IPS-18c (cell line): ENCODE results near the gene MTMR8.
"Not testable (repeated sequence)": the region's sequence is repeated elsewhere in the genome, so short reads cannot be mapped to it uniquely, and the experiment has no call there.

Experiments used
- H3K4me3 ChIP-seq: 2 replicates; pipeline ENCODE4 v1.7.0; 2013; ENCODE audit warnings: low read depth, mild to moderate bottlenecking, low read length, moderate library complexity; ENCODE audit not compliant: insufficient read depth
- H3K9me3 ChIP-seq: one replicate; pipeline ENCODE4 v1.6.1; 2013; ENCODE audit warnings: mild to moderate bottlenecking, low read length, moderate library complexity; ENCODE audit not compliant: control insufficient read depth, insufficient read depth

Gene MTMR8

DNA sequence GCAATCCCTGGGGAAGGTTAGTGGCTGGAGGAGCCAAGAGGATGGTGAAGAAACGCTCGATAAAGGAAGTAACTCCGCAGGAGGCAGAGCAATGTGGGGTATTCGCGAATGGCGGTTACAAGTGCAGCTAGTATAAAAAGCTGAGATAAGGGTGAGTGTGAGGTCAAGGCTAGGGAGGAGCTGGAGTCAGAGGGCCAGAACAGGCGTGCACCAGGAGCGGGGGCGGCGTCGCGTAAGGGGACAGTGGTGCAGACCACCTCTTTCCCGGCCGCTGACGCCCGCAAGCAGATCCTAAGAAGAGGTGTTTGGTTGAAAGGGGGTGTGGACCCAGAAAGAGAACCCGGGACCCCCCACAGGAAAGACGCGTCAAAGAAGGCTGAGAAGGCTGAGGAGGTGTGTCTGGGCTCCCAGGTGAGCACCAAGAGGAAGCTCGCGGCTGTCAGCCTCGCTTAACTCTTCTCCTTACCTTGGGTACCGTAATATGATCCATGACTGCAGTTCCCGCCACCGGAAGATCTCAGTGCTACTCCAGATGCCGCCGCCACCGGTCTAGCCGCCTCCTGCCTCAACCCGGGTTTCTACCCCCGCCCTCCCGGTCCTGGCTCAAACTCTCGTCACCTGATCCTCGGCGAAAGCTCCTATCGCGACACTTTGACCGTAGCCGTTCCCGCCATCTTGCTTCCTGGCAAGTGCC is at the start of gene MTMR8:
Gene MTMR8, minus strand, starts transcription at position 579 of the 694 bp plus-strand sequence. Its CDS starts 89 bp downstream, at position 490.
- Histone ChIP-seq H3K9me3 (peaks cover 2% of the 10 kb centered on the region), H3K4me3 (peak within 1 kb of the TSS; percentile 39)

DNA sequence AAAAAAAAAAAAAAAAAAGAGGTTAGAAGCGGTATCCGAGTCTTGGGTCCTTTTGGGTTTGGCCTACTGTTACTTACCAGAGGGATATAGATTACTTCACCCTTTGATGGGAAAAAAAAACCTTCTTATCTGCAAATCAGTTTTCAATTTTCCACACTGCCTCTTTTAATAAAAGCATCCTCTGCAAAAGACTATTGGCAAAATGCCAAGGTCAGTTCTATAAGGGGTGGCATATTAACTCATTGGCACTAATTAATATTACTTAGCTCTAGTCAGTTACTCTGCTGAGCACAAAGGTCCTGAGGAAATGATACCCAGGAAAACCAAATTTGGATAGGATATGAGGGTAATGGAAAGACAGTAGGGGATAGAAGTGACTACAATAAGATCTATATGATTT is 44.3 kb upstream of the MTMR8 start:
- peaks cover 4% of the 10 kb centered on the region for H3K9me3 ChIP-seq
- no peak overlapping the region for H3K4me3 ChIP-seq

DNA sequence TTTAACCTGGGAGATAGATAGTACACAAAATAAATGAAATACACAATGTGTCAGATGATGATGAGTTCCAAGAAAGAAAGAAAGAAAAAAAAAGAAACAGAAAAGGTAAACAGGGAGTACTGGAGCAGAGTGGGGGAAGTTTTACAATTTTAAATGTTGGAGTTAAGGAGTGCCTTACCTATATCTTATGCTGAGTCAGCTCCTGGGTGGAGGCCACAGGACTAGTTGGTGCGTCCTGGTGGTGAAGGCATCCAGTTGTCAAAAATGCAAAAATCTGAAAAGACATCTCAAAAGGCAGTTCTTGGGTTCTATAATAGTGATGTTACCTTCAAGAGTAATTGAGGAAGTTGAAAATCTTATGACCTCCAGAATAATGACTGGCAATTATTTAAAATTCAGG is 42.4 kb upstream of the MTMR8 start:
- Histone ChIP-seq H3K9me3 (peaks cover 5% of the 10 kb centered on the region), H3K4me3 (no peak overlapping the region)

DNA sequence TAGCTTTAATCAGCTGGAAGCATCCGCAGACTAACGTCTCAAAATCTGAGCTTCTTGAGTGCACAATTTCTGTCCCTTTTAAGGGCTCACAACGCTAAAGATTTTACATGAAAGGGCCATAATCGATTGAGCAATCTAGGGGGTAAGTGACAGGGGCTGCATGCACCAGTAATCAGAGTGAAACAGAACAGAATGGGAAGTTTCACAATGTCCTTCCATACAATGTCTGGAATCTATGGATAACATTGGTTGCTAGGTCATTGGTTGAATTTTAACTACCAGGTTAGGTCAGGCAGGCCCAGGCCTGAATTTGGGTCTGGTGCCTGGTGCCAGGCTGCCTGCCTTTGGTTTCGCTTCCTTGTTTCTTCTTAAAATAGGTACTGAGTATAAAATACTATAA is 42.0 kb upstream of the MTMR8 start:
- Histone ChIP-seq H3K9me3 (peaks cover 10% of the 10 kb centered on the region), H3K4me3 (no peak overlapping the region)

DNA sequence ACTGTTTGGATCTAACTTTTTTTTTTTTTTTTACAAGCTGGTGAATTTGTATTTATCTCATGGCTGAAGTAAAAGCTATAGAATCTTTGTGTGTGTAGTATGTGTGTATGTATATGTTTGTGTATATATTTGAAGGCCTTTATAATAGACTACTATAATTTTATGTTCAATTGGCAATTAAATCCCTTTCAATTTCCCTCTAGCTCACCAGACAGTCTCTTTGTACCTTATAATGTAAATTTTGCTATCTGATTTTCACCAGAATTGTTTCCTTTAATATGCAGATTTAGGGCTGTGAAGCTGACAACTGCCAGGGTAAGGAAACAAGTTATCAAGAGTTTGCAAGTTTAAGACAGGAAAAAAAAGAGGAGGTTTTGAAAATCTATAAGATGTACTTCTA is 33.1 kb upstream of the MTMR8 start:
- Histone ChIP-seq H3K9me3 (peaks cover 8% of the 10 kb centered on the region), H3K4me3 (no peak overlapping the region)

DNA sequence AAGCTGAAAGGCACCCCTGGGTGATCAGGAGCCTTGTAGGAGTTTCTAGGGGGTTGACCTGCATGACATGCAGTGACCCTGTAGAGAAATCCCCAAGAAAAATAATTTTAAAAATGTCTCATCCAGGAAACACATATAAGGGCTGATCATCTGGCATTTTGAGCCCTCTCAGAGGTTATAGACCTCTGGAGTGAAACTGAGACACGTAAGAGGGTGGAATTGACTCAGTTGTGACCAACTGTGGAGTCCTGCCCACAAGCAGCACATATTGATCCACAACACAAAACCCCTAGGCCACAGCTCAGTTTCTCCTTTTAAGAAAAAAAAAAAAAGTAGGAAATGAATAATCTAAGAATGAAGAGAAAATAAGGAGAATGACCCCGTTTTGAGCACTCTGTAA is 32.5 kb upstream of the MTMR8 start:
- H3K9me3 ChIP-seq: peaks cover 8% of the 10 kb centered on the region
- H3K4me3 ChIP-seq: no peak overlapping the region

DNA sequence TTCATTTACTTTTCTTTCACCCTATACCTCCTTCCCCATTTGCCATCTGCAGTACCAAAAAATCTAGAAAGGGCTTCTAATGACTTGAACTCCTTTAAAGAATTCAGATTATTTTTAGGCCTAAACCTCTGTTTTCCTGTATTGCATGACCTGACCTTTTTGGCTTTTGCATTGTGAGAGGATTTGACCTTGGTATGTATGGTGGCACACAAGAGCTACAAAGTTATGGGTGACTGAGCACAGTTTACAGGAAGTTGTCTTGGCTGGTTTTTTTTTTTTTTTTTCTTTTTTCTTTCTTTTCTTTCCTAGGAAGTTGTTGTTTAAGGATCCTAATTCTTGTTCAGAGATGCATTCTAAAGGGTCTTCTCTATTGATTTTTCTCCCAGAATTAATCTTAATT is 32.0 kb upstream of the MTMR8 start:
- peaks cover 4% of the 10 kb centered on the region for H3K9me3 ChIP-seq
- H3K4me3 ChIP-seq: no peak overlapping the region

DNA sequence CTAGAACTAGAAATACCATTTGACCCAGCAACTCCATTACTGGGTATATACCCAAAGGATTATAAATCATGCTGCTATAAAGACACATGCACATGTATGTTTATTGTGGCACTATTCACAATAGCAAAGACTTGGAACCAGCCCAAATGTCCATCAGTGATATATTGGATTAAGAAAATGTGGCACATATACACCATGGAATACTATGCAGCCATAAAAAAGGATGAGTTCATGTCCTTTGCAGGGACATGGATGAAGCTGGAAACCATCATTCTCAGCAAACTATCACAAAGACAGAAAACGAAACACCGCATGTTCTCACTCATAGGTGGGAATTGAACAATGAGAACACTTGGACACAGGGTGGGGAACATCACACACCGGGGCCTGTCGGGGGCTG is 14.5 kb upstream of the MTMR8 start:
- H3K4me3 ChIP-seq, H3K9me3 ChIP-seq: not testable (repeated sequence)

DNA sequence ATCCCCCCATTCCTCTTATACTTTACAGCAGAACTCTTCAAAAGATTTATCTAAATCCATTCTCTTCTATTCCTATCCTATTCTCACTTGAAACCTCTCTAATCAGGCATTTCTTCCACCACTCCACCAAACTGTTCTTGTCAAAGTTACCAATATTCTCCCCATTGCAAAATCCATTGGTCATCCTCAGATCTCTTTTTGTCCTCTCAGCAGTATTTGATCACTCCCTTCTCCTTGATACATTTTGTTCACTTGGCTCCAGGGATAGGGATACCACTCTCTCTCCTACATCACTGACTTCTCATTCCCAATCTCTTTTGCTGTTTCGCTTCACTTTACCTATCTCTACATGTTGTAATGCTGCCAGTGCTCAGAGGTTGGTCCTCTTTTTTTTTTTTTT is 2.8 kb upstream of the MTMR8 start:
- Histone ChIP-seq H3K4me3 (no peak overlapping the region), H3K9me3 (peaks cover 4% of the 10 kb centered on the region)

DNA sequence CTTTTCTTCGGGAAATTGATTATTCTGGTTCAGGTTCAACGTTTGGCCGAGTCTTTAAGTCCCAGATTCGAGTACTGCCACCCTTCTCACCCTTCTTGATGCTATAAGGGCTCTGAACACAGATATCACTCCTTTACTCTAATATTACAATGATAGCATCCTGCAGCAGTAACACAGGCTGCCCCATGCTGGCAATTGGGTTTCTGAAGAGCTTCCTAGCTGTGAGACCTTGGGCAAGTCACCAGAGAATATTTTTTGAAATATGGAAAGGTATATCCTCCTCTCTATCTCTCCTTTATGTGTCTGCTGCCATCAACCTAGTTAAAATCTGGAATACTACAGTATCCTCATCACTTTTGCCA is 297 bp upstream of the MTMR8 start:
- H3K9me3 ChIP-seq: peaks cover 4% of the 10 kb centered on the region
- H3K4me3 ChIP-seq: peak overlapping the region; percentile 39; the same call in 1 of the 2 replicates

DNA sequence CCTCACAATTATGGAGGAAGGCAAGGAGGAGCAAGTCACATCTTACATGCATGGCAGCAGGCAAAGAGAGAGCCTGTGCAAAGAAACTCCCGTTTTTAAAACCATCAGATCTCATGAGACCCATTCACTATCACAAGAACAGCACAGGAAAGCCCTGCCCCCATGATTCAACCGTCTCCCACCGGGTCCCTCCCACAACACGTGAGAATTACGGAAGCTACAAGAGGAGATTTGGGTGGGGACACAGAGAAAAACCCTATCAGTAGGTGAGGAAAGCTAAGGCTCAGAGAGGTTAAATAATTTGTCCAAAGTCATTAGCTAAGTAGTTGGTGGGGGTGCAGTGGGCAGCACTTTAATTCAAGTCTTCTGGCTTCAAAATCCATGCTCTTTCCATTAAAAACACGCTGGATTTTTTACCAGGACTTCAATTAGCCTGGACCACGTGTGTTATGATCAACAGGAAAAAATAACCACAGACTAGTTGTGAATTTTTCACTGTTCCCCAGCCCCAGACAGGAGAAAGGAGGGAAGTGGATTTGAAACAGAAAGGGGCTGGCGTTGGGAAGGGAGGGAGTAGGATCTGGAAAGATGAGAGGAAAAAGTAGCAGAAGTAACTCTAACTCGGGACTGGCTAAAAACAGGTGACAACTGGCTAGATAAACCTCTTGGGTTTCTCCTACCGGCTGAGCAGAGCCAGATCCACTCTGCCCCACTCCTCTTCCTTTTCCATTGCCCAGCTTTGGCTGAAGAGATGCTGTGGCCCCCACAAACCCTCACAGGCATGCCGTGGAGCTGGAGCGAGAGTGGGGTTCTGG is 986 bp downstream of the MTMR8 start:
- H3K9me3 ChIP-seq: peaks cover 2% of the 10 kb centered on the region
- H3K4me3 ChIP-seq: peak overlapping the region; percentile 39

DNA sequence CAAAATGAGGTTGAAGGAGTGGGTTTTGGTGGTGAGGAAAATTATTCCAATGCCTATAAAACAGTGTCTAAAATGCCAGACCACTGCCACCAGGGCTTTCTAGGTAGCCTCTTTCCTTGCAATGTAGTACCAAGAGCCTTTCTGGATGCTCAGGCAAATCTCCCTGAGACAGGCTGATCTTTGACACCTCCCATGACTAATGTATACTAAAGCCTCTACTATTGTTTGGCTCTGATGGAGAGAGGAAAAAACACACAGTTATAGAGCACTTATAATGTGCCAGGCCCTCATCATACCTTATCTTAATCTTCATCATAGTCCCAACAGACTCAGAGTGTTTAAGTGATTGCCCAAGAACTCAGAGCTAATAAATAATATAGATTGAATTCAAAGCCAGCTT is 5.8 kb downstream of the MTMR8 start:
- no peak overlapping the region for H3K4me3 ChIP-seq
- peaks cover 7% of the 10 kb centered on the region for H3K9me3 ChIP-seq

DNA sequence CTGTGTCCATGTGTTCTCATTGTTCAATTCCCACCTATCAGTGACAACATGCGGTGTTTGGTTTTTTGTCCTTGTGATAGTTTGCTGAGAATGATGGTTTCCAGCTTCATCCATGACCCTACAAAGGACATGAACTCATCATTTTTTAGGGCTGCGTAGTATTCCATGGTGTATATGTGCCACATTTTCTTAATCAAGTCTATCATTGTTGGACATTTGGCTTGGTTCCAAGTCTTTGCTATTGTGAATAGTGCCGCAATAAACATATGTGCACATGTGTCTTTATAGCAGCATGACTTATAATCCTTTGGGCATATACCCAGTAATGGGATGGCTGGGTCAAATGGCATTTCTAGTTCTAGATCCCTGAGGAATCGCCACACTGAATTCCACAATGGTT is 14.5 kb downstream of the MTMR8 start:
- not testable (repeated sequence) for H3K4me3 ChIP-seq
- peaks cover 18% of the 10 kb centered on the region for H3K9me3 ChIP-seq

DNA sequence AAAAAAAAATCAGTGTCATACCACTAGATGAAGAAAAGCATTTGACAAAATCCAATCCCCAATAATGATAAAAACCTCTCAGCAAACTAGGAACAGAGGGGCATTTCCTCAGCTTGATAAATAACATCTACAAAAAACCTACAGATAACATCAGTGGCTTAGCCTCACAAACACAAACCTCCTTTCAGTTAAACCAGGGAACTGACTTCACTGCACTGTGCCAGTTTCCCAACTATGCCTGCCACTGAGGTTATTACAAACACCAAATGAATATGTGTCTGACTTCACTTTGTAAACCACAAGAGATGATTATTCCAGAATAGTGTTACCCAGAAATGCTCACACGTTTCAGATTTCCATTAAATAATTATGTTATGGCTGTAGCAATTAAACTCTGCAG is 15.3 kb downstream of the MTMR8 start:
- H3K4me3 ChIP-seq: no peak overlapping the region
- peaks cover 11% of the 10 kb centered on the region for H3K9me3 ChIP-seq

DNA sequence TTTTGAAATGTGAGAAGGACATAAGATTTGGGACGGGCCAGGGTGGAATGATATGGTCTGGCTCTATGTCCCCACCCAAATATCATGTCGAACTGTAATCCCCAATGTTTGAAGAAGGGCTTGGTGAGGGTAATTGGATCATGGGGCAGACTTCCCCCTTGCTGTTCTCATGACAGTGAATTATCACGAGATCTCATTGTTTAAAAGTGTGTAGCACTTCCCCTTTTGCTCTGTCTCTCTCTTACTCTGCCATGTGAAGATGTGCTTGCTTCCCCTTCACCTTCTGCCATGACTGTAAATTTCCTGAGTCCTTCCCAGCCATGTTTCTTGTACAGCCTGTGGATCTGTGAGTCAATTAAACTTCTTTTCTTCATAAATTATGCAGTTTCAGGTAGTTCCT is 17.5 kb downstream of the MTMR8 start:
- H3K9me3 ChIP-seq: peaks cover 11% of the 10 kb centered on the region
- H3K4me3 ChIP-seq: no peak overlapping the region

DNA sequence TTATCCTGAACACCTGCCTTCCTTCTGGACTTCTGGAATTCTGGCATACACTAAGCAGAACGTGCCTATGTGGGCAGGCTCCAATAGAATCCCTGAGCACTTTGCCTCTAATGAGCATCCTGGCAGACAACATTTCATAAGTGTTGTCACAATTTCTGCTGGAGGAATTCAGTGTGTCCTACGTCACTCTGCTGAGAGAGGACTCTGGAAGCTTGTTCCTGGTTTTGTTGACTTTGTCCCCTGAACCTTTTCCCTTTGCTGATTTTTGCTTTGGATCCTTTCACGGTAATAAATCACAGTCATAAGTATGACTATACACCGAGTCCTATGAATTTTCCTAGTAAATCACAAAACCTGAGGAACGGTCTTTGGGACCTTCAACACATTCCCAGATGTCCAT is 43.2 kb downstream of the MTMR8 start:
- Histone ChIP-seq H3K9me3 (peaks cover under 1% of the 10 kb centered on the region), H3K4me3 (no peak overlapping the region)

DNA sequence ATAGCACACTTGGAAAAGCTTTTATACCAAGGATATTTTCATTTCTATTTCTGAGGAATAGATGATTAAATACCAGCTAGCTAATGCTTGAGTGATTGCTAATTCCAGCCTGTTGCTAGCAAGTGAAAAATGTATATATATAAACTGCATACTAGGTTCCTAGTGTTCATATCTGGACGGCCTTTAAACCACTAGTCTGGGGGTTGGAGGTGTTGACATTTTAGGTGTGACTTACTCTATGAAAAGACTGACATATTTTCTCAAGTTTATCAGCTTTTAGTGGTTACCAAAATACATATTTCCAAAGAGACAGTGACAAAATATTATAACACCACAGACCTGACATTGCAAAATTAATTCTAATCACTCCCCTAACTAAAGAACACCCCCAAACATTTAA is 44.7 kb downstream of the MTMR8 start:
- no peak overlapping the region for H3K4me3 ChIP-seq
- no peaks in the 10 kb centered on the region for H3K9me3 ChIP-seq

DNA sequence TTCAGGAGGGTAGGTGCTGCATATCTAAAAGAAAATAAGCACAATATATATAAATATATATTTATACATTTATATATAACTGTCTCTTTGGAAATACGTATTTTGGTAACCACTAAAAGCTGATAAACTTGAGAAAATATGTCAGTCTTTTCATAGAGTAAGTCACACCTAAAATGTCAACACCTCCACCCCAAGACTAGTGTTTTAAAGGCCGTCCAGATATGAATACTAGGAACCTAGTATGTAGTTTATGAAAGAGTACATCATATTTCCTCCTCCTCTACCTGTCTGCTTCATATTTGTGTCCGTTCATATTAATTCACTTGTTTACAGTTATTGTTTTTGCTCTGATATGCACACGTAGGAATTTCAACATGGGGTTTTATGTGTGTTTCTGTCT is 45.2 kb downstream of the MTMR8 start:
- Histone ChIP-seq H3K9me3 (no peaks in the 10 kb centered on the region), H3K4me3 (no peak overlapping the region)
